ENCODE results near the gene BAHCC1.

- no peak for TF ChIP-seq CTCF (conservative IDR thresholded peaks at IDR 0.05 in 1 of 2, IDR thresholded peaks at IDR 0.05 in 1 of 2; ENCODE audit: low read depth in 1 of 2, low read length in 2 of 2)
- no peak for TF ChIP-seq EZH2 (IDR thresholded peaks at IDR 0.05; ENCODE audit: low read length, missing control alignments)
Measured at GRCh38 chr17:81457401-81457800, 62.1 kb downstream of the BAHCC1 start.
